ENCODE results near the gene NUDT14.

The NUDT14 gene

DNA sequence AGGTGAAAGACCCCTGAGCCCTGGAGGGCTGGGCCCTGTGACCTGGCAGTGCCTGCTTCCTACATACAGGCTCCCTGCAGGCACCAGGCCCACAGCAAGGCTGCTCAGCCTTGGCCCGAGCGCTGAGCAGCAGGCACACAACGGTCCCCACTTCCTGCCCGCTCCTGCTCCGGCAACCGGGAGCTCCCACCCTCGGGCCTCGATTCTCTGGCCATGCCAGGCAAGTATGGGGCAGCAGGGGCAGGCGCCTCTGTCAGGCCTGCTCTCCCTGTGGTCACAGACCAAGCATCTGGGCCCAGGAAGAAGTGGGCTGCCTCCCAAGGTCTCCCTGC lies 30.6 kb upstream of the NUDT14 start:
- DNase-seq: no peak

- DNase-seq: no peak
These were observed 30.1 kb upstream of the NUDT14 start for GRCh38 chr14:105211086-105211757.

GRCh38 chr14:105210266-105211025 lies 29.3 kb upstream of the NUDT14 start:
- no peak for DNase-seq

DNA sequence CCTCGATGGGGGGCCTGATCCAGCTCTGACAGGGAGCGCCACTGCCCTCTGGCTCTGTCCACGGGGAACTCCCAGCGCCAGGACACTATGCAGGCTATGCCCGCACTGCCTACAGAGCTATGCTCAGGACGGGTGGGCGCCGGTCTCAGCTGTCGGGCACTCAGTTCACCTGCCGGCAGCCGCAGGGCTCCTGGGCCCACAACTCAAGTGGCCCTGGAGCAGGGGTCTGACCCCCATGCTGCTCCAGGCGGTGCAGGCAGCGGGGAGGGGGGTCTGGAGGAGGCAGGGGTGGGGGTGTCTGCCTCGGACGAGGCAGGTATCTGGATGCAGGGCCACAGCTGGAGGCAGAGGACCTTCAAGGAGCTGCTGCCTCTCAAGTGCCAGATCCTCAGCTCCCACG lies 28.5 kb upstream of the NUDT14 start:
- no peak for DNase-seq

DNA sequence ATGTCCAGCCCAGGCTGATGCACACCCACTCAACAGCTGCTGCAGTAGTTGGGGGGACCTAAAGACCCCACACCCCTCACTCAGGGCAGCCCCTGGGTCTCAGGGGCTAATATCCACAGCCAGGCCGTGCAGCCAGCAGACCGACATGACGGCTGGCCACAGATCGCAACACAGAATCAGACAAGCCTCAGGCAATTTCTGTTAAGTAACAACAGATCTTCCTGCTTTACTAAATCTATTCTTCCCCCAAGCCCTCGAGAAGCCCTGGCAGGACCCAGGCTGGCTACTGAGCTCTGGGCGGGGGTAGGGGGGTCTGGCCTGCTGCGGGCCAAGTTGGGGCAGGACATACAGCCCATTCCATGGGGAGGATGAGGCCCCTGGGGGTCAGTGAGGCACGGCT lies 28.0 kb upstream of the NUDT14 start:
- no peak for DNase-seq

- no peak for DNase-seq
These were observed 27.6 kb upstream of the NUDT14 start for GRCh38 chr14:105208738-105209075.

- DNase-seq: no peak
These were observed 27.1 kb upstream of the NUDT14 start for GRCh38 chr14:105207996-105208737.

GRCh38 chr14:105207460-105207901 lies 26.4 kb upstream of the NUDT14 start:
- no peak for DNase-seq

- no peak for DNase-seq
These were observed 25.8 kb upstream of the NUDT14 start for GRCh38 chr14:105206873-105207272.

DNA sequence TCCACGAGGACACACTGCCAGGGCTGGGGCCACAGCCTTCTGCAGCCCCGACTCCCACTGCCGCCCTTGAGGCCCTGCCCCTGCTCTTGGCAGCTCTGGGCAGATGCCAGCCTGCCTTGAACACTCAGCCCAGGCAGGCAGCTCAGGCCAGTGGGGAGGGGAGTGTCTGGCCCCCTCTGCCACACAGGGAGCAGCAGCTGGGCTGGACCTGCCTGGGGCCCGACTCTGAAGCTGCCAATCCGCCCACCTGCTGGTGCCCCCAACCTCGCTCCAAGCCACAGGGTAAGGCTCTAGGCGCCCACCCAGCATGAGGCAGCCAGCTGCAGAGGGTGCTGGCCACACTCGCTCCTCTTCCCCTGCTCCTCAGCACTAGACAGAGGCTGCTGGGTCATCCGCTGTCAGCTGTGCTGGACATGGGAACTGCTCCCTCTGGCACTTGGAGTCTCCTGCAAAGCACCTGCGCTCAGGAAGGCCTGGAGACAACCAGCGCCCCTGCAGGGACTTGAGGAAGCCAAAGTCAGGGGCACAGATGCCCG lies 24.6 kb upstream of the NUDT14 start:
- DNase-seq: no peak

DNA sequence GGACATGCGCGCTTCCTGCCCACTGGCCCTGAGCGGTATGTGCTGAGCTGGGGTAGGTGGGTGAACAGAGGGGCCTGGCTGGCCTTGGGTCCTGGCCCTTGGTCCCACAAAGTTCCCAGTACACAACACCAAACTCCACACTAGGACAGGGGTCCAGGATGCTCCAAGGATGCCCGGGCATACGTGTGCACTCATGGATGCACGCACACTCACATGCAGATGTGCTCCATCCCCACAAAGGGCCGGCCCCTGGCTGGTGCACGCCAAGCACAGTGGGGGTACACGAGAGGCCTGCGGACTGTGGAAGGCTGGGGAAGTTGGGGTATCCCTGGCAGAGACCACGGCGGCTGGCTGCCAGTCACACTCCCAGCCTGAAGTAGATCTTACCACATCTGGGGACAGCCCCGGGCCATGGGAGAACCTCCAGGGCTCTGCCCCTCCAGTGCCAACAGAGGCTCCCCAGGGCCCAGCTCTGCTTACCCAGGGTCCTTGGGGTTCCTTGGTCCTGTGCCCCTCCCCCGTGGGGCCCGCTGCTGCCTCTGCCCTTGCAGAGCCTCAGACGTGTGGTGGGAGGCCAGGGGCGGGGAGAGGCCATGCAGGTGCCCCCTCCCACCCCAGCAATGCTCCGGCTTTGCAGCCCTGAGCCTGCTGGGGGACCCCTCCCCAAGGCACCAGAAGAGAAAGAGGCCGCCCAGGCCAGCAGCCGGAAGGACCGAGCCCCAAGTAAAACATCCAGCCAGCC lies 24.0 kb upstream of the NUDT14 start:
- no peak for DNase-seq

- DNase-seq: no peak
These were observed 23.3 kb upstream of the NUDT14 start for GRCh38 chr14:105204206-105204930.

- no peak for DNase-seq
These were observed 22.6 kb upstream of the NUDT14 start for GRCh38 chr14:105203701-105204100.

DNA sequence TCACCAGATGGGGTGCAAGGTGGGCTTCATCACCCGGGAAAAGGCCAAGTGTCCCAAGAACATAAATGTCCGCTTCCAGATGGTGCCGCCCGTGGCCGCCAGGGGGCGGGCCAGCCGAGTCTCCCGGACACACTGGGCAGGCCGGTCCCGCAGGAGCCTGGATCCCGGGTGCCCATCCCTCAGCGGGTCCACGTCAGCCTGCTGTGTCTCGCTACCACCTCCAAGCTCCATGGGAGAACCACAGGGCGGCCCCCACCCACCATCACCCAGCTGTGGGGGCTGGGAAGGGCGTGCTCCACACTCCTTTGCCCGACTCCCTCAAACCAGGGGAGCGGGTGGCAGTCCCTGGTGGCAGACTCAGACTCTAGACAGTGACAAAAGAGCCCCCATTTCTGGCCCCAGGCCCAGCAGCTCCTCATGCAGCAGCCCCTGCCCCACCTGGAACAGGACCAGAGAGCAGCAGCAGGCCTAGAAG lies 22.0 kb upstream of the NUDT14 start:
- peak; percentile 62 for DNase-seq

- peak; percentile 23 for DNase-seq
These were observed 20.9 kb upstream of the NUDT14 start for GRCh38 chr14:105201925-105202513.

GRCh38 chr14:105201156-105201924 lies 20.2 kb upstream of the NUDT14 start:
- DNase-seq: no peak

GRCh38 chr14:105200641-105201040 lies 19.5 kb upstream of the NUDT14 start:
- no peak for DNase-seq

DNA sequence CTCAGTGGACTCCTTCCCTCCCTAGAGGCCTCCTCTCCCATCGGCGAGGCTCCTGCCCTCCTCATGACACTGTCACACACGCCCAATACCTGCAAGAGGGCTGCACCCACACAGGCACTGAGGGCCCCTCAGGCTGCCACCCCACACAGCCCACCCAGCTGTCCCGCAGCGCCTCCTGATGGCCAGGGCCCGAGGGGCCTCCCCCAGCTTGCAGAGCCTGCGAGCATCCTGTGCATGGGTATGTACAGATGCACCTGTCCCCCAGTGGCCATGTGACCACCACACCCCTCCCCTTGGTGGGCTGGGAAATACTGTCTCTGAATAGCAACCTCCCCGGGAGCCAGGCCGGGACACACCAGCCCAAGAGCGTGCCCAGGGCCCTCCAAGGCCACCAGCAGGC lies 19.0 kb upstream of the NUDT14 start:
- DNase-seq: no peak

DNA sequence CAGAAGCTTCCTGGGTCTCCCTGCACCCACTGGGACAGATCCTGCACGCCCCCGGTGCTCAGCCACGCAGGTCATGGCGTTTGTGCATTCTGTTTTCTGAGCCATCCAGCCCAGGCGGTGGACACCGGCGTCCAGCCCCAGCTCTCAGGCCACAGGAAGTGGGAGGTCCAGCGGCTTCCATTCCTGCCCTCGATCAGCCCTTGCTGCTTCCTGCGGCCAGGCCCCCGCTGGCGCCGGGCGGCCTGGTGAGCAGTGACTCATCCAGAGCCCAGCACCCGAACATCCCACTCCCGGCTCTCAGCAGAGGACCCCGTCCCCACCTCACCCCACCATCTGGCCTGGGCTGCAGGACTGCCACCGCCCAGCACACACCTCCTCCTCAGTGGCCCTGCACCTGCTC lies 18.0 kb upstream of the NUDT14 start:
- no peak for DNase-seq

- DNase-seq: no peak
These were observed 17.5 kb upstream of the NUDT14 start for GRCh38 chr14:105198588-105198987.

- no peak for DNase-seq
These were observed 16.1 kb upstream of the NUDT14 start for GRCh38 chr14:105197211-105197641.
